Cortex of kidney (tissue), 1 donor: Measurements from ENCODE around the gene SPATA46.

Experiments
- DNase-seq: peaks from one replicate; lab custom pipeline; 2025; lab: John Stamatoyannopoulos, UW

Gene SPATA46

DNA sequence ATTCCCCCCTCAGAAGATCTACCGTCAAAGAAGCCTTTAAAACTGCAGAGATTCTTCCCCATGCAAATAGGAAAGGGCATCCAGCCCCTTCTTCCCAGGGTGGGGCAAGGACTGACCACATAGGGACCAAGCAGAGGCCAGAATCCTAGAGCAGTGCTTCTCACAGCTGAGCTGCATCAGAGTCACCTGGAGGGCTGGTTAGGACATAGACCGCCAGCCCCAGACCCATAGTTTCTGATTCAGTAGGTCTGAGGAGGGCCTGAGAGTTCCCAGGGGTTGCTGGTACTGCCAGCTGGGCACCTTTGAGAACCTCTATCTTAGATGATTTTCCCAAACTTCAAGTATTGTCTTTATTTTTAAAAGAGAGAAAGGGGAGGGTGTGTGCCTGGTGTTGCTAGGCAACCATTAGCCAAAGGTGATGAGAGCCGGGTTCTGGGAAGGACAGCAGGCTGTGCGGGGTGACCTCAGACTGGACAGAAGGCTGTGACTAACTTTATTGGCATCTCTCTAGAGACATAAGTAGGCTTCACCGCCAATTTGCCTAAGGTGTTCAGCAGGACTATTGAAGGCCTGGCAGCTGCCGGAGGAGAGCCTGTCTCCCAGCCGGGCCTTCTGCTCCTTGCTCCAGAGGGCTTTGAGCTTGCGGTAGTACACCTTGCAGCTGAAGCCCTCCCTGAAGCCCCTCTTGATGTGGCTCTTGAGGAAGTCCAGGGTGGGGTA is 3.0 kb downstream of the SPATA46 start:
- DNase-seq, result no peak

DNA sequence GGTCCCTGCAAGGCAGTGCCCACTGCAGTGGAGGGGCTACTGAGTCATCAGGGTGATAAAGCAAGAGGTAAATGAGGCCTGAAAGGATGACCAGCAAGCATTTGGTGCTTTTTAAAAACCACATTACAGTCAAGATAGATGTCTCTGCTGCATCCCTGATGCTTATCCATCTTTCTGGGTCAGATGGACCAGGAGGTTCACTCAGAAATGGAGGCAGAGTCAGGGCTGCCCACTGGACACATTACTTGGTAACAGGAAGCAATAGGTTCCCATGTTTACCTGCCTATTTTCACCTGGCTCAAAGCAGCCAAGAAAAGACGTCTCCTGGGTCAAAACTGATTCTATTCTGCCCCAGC is 3.6 kb downstream of the SPATA46 start:
- DNase-seq, result no peak

DNA sequence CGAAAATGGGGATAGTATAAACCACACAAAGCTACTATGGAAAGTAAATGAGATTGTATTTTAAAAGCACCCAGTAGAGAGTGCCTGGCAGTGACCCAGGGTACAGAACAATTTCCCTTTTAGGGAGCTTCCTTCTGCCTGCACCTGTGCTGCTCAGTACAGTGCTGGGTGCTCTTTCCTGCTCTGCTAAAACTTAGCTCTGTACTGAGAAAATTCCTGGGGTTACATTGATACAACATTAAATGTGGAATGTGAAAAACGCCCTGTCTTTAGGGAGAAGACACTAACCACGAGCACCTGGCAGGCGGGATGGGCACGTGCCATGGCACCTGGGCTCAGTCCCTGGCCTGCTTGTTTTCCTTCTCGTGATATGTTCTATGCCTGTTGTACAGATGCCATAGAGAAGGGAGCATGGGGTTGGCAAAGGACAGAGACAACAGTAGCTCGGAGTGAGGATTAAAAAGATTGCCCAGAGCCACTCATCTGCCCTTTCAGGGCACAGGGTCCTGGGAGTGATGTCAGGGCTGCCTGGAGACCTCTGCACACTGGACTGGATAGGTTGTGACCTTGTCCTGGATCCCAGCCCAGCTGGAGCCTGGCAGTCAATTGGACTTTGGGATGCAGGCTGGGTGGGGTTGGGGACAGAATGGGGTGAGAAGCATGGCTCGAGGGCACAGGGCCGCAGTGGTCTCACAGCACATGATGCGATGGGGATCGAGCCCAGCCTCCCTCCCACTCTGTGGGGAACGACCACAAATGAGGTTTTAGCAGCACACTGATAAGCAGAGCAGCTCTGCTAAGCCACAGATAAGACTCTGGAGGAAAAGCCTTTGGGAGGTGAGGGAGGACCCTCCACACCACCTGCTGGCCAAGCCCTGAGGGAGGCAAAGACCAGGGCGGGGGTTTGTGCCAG is 4.2 kb downstream of the SPATA46 start:
- no peak for DNase-seq

DNA sequence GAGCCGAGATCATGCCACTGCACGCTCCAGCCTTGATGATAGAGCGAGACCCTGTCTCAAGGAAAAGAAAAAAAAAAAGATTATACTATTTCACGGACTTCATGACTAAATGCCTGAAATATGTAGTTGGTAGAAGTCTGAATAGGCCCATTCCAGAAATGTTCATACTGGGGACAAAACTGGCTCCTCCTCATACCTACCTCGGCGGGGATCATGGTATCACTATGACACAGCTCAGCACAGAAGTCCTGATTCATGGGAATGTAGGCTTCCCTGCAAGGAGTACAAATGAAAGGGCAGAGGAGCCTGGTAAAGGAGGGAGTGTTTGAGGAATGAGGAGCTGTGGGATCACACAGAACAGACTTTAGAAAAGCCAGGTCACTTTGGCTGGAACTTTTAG is 5.0 kb downstream of the SPATA46 start:
- DNase-seq, result no peak

DNA sequence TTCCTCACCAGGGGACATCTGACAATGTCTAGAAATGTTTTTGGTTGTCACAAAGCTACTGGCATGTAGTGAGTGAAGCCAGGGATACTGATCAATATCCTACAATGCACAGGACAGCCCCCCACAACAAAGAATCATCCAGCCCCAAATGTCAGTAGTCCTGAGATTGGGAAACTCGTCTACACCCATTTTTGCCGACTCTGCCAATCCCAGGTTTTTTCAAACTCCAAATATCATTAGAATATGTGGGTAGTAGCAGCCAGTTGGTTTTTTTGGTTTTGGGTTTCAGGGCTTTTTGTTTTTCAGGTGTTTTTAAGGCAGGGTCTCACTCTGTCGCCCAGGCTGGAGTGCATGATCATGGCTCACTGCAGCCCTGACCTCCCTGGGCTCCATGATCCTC is 5.9 kb downstream of the SPATA46 start:
- DNase-seq, result no peak

DNA sequence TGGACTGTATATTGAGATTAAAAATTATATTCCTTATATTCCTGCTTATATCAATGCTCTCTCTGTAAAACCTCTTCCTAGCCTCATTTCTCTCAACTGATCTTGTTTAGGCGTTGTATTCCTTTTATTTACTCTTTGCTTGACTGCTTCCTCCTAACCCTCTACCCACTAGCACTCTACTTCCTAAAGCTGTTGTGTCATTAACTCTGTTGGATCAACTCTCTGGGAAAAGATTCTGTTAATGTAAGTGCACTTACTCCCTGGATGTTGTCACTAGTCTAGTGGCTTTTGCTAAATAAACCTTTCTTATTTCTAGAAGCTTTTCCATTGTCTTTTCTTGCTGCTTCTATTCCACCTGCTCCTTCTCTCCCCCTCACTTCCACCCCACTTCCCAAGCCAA is 6.5 kb downstream of the SPATA46 start:
- no peak for DNase-seq

DNA sequence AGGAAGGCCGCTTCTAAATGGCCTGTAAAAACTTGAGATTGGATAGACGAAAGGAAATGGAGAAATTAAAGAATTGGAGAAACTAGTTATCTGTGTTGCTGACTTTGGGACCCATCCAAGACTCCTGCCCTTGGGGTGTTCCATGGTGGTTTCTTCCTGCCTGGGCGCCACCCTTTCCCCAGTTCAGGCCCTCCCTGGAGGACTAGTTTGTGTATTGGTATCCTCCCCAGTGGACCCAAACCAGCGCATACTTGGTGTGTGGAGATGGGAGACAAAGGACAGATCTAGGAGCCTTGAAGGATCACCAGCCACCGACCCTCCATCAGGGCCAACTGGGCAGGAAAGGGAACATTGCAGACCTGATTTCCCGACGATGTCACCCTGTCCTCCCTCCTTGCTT is 7.1 kb downstream of the SPATA46 start:
- DNase-seq, result no peak

- DNase-seq, result no peak
Measured at GRCh38 chr1:162368451-162368850, 8.2 kb downstream of the SPATA46 start.

DNA sequence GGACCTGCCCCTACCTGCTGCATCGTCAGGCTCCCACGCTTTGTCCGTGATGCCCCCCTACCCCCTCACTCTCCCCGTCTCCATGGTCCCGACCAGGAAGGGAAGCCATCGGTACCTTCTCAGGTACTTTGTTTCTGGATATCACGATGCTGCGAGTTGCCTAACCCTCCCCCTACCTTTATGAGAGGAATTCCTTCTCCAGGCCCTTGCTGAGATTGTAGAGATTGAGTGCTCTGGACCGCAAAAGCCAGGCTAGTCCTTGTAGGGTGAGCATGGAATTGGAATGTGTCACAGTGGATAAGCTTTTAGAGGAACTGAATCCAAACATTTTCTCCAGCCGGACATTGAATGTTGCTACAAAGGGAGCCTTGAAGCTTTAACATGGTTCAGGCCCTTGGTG is 8.9 kb downstream of the SPATA46 start:
- DNase-seq, result no peak

GRCh38 chr1:162367073-162367472 is 9.6 kb downstream of the SPATA46 start:
- DNase-seq, result no peak

GRCh38 chr1:162366671-162367070 is 10.0 kb downstream of the SPATA46 start:
- DNase-seq, result no peak

- no peak for DNase-seq
Measured at GRCh38 chr1:162366149-162366548, 10.5 kb downstream of the SPATA46 start.

- DNase-seq, result no peak
Measured at GRCh38 chr1:162365284-162366020, 11.2 kb downstream of the SPATA46 start.

DNA sequence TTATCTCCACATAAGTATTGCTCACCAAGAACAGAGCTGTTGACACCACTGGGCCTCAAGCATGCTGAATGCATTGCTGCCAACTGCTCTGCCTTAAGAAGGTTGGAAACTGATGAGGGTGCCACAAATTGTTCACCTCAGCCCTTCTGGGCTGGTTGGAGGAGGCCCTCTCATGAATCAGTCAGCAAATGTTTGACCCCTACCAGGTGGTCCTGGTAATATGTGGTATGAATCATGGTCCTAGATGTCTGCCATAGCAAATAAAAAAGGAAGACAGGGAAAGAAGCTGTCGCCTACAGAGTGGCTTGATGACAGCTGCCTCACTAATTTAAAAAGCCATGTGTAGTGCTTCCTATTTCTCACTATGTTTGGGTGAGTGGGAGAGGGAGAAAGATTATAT is 12.2 kb downstream of the SPATA46 start:
- DNase-seq, result no peak

- DNase-seq, result no peak
Measured at GRCh38 chr1:162363823-162364222, 12.8 kb downstream of the SPATA46 start.

DNA sequence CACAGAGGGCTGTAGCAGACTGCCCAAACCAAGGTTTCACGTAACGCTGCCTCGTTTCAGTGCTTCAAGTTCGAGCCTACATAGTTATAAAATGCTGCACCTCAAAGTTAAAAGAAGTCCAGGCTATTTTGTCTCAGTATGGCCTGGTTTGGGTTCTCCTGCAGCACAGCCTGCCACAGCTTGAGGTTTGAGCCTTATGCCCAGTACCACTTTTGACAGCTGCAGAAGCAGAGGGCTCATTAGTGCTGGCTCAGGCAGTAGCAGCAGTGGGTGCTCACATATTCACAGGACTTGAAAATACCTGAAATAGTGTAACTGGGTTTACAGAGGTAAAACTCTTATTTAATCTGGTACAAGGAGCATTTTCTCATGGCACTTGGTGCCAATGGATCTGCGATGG is 15.3 kb downstream of the SPATA46 start:
- DNase-seq, result no peak

DNA sequence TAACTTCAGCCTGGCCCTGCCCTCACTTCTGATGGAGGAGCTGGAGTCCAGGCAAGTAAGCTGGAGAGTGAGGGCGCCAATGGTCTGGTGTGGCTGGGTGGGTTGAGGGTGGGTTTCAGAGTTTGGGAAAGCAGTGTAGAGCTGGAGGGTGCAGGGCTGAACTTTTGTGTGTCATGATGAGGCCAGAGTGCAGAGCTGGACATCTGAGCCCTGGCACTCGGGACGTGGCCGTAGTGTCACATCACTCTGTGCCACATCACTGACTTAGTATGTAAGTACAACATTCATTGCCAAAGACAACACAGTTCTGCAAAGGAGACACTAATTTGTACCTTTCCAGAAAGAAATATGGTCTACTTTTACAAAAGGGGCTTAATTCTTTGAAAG is 15.8 kb downstream of the SPATA46 start:
- no peak for DNase-seq

GRCh38 chr1:162360237-162360873 is 16.3 kb downstream of the SPATA46 start:
- no peak for DNase-seq

DNA sequence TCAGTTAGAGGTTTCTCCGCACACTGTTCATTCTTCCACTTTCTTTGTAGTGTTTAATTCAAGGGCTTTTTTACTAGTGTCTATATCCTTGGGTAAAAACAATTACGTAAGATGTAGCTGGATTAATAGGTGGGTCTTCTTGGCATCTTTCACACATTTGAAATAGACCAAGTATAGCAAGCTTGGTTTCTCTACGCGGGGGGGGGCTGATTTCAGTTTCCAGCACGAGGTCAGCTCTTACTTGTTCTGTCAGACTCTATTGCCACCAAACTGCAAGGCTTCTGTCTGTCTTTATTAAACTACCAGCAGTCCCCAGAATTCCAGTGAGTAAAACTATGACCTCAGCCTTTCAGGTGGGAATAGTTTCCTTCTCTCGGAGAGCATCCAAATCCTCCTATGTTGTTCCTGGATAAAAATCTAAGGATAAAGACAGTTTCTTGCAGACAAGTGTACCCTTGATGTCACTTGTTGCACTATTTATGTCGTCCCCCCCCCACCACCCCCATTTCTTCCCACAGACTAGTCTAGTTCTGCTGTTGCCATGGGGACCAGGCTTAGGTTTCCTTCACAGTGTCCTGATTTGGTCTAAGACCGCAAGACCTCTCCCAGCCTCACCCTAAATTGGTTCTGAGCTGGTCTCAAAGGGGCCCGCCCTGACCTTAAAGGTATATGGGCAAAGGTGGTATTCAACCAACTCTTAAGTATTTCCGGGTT is 17.0 kb downstream of the SPATA46 start:
- no peak for DNase-seq

GRCh38 chr1:162358928-162359327 is 17.7 kb downstream of the SPATA46 start:
- DNase-seq, result no peak

GRCh38 chr1:162357681-162358266 is 18.9 kb downstream of the SPATA46 start:
- DNase-seq, result no peak
